PC-3 (cell line): Measurements from ENCODE around the gene KMT5C. TPM values are rescaled to one million over a fixed set of nuclear protein-coding genes. Genes with fewer than 3 reads are reported as not detected.

Experiments used
- ATAC-seq: fragments of 200-7000 bp; cut with Tn5 transposase; 2 replicates; pipeline ENCODE4 v1.9.1; 2020; ENCODE audit warnings: mild to moderate bottlenecking, moderate library complexity
- BruUV-seq: library from RNA; stranded (reverse); fragments of 400-500 nt; replicated peaks from 2 replicates; lab custom pipeline; 2021; lab: Mats Ljungman, UMichigan
- CTCF ChIA-PET: fragments of 300-600 bp; sonication (Branson Sonifier 250); formaldehyde crosslinking; loops from one replicate; lab custom pipeline; 2022; ENCODE audit warnings: antibody characterized with exemption; lab: Charles Lee
- POLR2A ChIA-PET: fragments of 300-600 bp; sonication (Branson Sonifier 250); formaldehyde crosslinking; loops from one replicate; lab custom pipeline; 2022; ENCODE audit warnings: antibody characterized with exemption; ENCODE audit not compliant: unreplicated experiment; lab: Charles Lee
- DNase-seq: peaks from one replicate; pipeline ENCODE4 v3.0.0-alpha.2; 2015
- H2AFZ ChIP-seq: fragments of 300-600 bp; sonication (generic); 2 replicates; pipeline ENCODE4 v1.6.0; 2016; ENCODE audit warnings: antibody characterized with exemption, low read length
- H3F3A ChIP-seq: fragments of 300-600 bp; sonication (generic); one replicate; pipeline ENCODE4 v1.6.0; 2017; ENCODE audit warnings: antibody characterized with exemption, low read length, control low read depth, mild to moderate bottlenecking; ENCODE audit not compliant: unreplicated experiment
- H3K27ac ChIP-seq: fragments of 300-600 bp; sonication (generic); 2 replicates; pipeline ENCODE4 v1.5.1; 2016; ENCODE audit warnings: mild to moderate bottlenecking, low read length
- H3K27me3 ChIP-seq: fragments of 300-600 bp; sonication (generic); 2 replicates; pipeline ENCODE4 v1.6.1; 2016; ENCODE audit warnings: low read length, mixed read lengths
- H3K36me3 ChIP-seq: fragments of 300-600 bp; sonication (generic); 2 replicates; pipeline ENCODE4 v1.6.1; 2016; ENCODE audit warnings: low read depth, mixed run types, low read length, mixed read lengths
- H3K4me1 ChIP-seq: fragments of 300-600 bp; sonication (generic); 2 replicates; pipeline ENCODE4 v1.5.1; 2016; ENCODE audit warnings: low read length; ENCODE audit not compliant: insufficient read depth
- H3K4me2 ChIP-seq: fragments of 300-600 bp; sonication (generic); 2 replicates; pipeline ENCODE4 v1.6.0; 2016; ENCODE audit warnings: low read length
- H3K4me3 ChIP-seq: fragments of 300-600 bp; sonication (generic); 2 replicates; pipeline ENCODE4 v1.5.1; 2016; ENCODE audit warnings: mild to moderate bottlenecking, low read length, mixed read lengths
- H3K79me2 ChIP-seq: fragments of 300-600 bp; sonication (generic); 2 replicates; pipeline ENCODE4 v1.6.1; 2017; ENCODE audit warnings: low read length, mixed read lengths
- H3K9ac ChIP-seq: fragments of 300-600 bp; sonication (generic); 2 replicates; pipeline ENCODE4 v1.6.0; 2016; ENCODE audit warnings: mild to moderate bottlenecking, low read length
- H3K9me2 ChIP-seq: fragments of 300-600 bp; sonication (generic); replicated peaks from 2 replicates; pipeline ENCODE4 v1.6.1; 2016; ENCODE audit warnings: mixed run types, low read length, mixed read lengths
- H3K9me3 ChIP-seq: fragments of 300-600 bp; sonication (generic); 2 replicates; pipeline ENCODE4 v1.6.1; 2016; ENCODE audit warnings: low read length, mixed read lengths
- H4K20me1 ChIP-seq: fragments of 300-600 bp; sonication (generic); 2 replicates; pipeline ENCODE4 v1.6.1; 2016; ENCODE audit warnings: low read length, mixed read lengths
- CTCF ChIP-seq: fragments of 300-600 bp; sonication (generic); conservative IDR thresholded peaks from 2 replicates; pipeline ENCODE4 v1.5.1; 2017; ENCODE audit warnings: antibody characterized with exemption, low read depth, mild to moderate bottlenecking, low read length
- EZH2 ChIP-seq: fragments of 300-600 bp; sonication (generic); IDR thresholded peaks from one replicate; pipeline ENCODE4 v1.6.1; 2017; ENCODE audit warnings: antibody characterized with exemption, mild to moderate bottlenecking, low read length; ENCODE audit not compliant: unreplicated experiment
- EZH2phosphoT487 ChIP-seq: fragments of 300-600 bp; sonication (generic); IDR thresholded peaks from 2 replicates; pipeline ENCODE4 v1.6.1; 2018; ENCODE audit warnings: mild to moderate bottlenecking, antibody characterized with exemption, low read length, borderline replicate concordance
- intact Hi-C: fragments of 100-400 bp; cut with micrococcal nuclease; formaldehyde crosslinking; loops from 2 replicates; pipeline ENCODE4 v1.9.0; 2023
- total RNA-seq: library from RNA; depleted of rRNA; stranded (reverse); fragments of >200 nt; gene quantifications from 2 replicates; pipeline ENCODE4 v1.2.3, GENCODE V29; 2014

KMT5C gene
- total RNA-seq, 1 experiment from 2014 or later = 21.9 TPM

GRCh38 chr19:55314396-55314795, 25.3 kb upstream of the KMT5C start:
- BruUV-seq = no TSS peak
- DNase-seq (no peak), ATAC-seq (no peak)
- Histone ChIP-seq H3K4me2 (no peak overlapping the region), H3K4me1 (no peaks in the 10 kb centered on the region), H4K20me1 (no peaks in the 10 kb centered on the region), H3K27me3 (no peaks in the 10 kb centered on the region), H3K27ac (no peak overlapping the region), H3K9ac (no peak overlapping the region), H3K79me2 (no peaks in the 10 kb centered on the region), H3K4me3 (no peak overlapping the region), H3K9me3 (no peaks in the 10 kb centered on the region), H3F3A (no peaks in the 10 kb centered on the region), H2AFZ (no peak overlapping the region), H3K9me2 (no peaks in the 10 kb centered on the region), H3K36me3 (no peaks in the 10 kb centered on the region)
- intact Hi-C loops = no loop called here
- CTCF ChIA-PET = no interaction called here
- POLR2A ChIA-PET = no interaction called here
- no peak for TF ChIP-seq EZH2
- no peak for TF ChIP-seq CTCF
- TF ChIP-seq EZH2phosphoT487 = no peak

GRCh38 chr19:55315956-55316525, 23.6 kb upstream of the KMT5C start:
- POLR2A ChIA-PET = no interaction called here
- no peak for ATAC-seq
- no peak for TF ChIP-seq EZH2

GRCh38 chr19:55316646-55317045, 23.0 kb upstream of the KMT5C start:
- Histone ChIP-seq H3K4me3 (no peak overlapping the region), H3K9me3 (no peaks in the 10 kb centered on the region), H3K36me3 (no peaks in the 10 kb centered on the region), H3K79me2 (no peaks in the 10 kb centered on the region), H3K4me2 (no peak overlapping the region), H3F3A (no peaks in the 10 kb centered on the region), H3K9me2 (no peaks in the 10 kb centered on the region), H3K27me3 (no peaks in the 10 kb centered on the region), H4K20me1 (no peaks in the 10 kb centered on the region), H3K4me1 (no peaks in the 10 kb centered on the region), H3K9ac (no peak overlapping the region), H2AFZ (no peak overlapping the region), H3K27ac (no peak overlapping the region)
- no peak for ATAC-seq
- BruUV-seq = no TSS peak
- POLR2A ChIA-PET = no interaction called here
- TF ChIP-seq EZH2 = no peak
- TF ChIP-seq EZH2phosphoT487 = no peak
- TF ChIP-seq CTCF = no peak
- CTCF ChIA-PET = no interaction called here
- intact Hi-C loops = no loop called here
- no peak for DNase-seq

More at GRCh38 chr19:55315956-55316525, 23.6 kb upstream of the KMT5C start:
- no peaks in the 10 kb centered on the region for H3K9me2 ChIP-seq
- no peaks in the 10 kb centered on the region for H3K9me3 ChIP-seq
- no peak overlapping the region for H3K4me3 ChIP-seq
- BruUV-seq = no TSS peak
- H3K27me3 ChIP-seq = no peaks in the 10 kb centered on the region
- no peaks in the 10 kb centered on the region for H3K4me1 ChIP-seq
- no peak overlapping the region for H3K4me2 ChIP-seq
- no peak overlapping the region for H3K27ac ChIP-seq
- H2AFZ ChIP-seq = no peak overlapping the region
- no peaks in the 10 kb centered on the region for H3F3A ChIP-seq
- CTCF ChIA-PET = no interaction called here
- no peaks in the 10 kb centered on the region for H3K79me2 ChIP-seq
- no peak for DNase-seq
- no peaks in the 10 kb centered on the region for H4K20me1 ChIP-seq
- no peaks in the 10 kb centered on the region for H3K36me3 ChIP-seq
- intact Hi-C loops = no loop called here
- no peak overlapping the region for H3K9ac ChIP-seq
